Subcutaneous adipose tissue (tissue), 4 donors: ENCODE data around the gene TTLL10. TPM values are rescaled to one million over a fixed set of nuclear protein-coding genes. Genes with fewer than 3 reads are reported as not detected.

ENCODE experiments used
- CTCF ChIP-seq: fragments of 450-650 bp; IDR thresholded peaks from one replicate; pipeline ENCODE4 v1.5.1; 2016; ENCODE audit warnings: low read depth, mild to moderate bottlenecking, control low read depth, antibody characterized with exemption, moderate library complexity
- total RNA-seq, 4 donors: library from RNA; depleted of rRNA; stranded (reverse); fragments of >200 nt; gene quantifications; one replicate each; pipeline ENCODE4 v1.1.0, GENCODE V29; 2016

Gene TTLL10
- total RNA-seq, 4 donors from 2014 or later = 0.19 TPM; not detected in 3

DNA sequence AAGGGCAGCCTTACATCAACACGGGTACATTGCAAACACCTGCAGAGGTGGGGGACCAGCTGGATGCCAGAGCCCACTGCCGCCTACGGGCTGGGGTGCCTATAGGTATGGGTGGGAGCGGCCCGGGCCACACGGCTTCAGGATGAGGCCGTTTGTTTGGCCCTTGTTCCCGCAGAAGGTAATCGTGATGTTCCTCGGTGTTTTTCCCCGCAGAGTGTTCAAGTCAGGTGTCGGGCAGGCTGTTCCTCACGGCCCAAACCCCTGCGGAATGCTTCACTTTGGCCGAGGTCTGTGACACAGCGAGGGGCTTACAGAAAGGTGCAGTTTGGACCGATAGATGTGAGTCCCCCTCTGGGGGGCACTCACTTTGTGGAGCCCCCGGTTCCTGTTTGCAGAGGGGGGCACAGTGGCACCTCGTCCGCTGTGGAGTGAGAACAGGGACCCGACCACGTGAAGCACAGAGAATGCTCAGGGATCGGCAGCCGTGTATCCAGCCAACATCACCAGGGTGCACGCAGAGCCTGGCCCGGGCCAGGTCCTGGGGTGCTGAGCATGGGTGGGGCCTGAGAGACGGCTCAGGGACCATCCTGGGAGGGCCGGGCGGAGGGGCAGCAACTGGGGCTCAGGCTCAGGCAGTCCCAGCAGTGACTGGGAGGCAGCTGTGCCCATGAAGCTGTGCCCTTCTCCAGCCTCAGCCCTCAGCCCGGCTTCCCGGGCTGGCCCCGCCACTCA lies 453 bp upstream of the TTLL10 start:
- TF ChIP-seq CTCF = no peak

- no peak for TF ChIP-seq CTCF
These were observed 1.8 kb downstream of the TTLL10 start for GRCh38 chr1:1175221-1176062.

DNA sequence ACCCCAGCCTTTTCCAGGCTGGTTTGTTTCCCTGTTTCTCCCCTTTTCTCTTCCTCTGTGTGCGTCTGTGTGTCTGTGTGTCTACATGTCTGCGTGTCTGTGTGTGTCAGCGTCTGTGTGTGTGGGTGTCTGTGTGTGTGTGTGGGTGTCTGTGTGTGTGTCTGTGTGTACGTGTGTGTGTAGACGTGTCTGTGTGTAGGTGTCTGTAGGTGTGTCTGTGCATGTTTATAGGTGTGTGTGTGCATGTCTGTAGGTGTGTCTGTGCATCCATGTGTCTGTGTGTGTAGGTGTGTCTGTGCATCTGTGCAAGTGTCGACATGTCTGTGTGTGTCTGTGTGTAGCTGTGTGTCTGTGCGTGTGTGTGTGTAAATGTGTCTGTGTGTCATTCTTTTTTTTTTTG lies 3.3 kb downstream of the TTLL10 start:
- no peak for TF ChIP-seq CTCF

DNA sequence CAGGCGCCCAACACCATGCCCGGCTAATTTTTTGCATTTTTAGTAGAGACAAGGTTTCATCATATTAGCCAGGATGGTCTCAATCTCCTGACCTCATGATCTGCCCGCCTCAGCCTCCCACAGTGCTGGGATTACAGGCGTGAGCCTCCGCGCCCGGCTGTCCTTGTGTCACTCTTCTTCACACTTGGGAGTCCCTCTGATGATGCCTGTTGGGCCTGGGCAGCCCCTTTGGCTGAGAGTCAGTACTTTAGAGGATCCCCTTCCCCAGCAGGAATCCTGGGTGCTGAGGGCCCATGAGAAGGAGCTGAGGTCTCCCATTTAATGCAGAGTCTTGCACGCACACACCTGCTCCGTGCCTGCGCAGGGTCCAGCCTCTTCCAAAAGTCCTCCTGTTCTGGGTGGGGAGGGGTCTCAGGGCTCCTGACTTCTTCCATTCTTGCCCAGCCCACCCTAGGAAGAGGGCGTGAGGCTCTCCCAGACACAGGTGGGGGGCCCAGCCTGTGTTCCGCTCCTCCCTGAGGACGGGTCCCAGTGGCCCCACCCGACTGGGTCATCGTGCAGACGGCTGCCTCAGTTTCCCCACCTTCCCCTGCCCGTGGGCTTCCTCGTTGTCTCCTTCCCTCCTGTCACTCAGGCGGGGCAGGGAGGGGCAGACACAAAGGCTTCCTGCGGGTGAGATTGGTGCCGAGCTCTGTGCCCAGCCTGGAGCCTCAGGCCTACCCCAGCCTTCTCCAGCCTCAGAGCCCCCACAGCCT lies 3.9 kb downstream of the TTLL10 start:
- no peak for TF ChIP-seq CTCF

- no peak for TF ChIP-seq CTCF
These were observed 5.2 kb downstream of the TTLL10 start for GRCh38 chr1:1178794-1179331.

- no peak for TF ChIP-seq CTCF
These were observed 5.8 kb downstream of the TTLL10 start for GRCh38 chr1:1179346-1179982.
